ENCODE results near the gene ATP12A.

DNA sequence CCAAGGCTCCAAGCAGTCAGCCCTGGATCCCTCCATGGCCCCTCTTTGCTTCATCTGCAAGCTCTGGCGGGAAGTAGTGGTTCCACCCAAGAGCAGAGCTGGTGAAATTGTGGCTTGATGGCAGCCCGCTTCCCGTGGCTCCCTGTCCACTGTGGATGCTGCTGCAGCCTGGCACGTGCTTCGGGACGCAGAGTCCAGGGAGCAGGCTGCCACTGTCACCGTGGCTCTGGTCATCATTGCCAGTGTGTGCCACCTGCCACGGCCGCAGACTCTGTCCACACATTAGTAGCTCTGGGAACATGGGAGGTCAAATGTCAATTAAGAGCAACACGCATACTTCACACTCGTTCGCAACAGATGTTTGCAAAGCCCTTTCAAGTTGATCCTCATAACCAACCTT lies 43.0 kb downstream of the ATP12A start:
- TF ChIP-seq, protein P1, sequence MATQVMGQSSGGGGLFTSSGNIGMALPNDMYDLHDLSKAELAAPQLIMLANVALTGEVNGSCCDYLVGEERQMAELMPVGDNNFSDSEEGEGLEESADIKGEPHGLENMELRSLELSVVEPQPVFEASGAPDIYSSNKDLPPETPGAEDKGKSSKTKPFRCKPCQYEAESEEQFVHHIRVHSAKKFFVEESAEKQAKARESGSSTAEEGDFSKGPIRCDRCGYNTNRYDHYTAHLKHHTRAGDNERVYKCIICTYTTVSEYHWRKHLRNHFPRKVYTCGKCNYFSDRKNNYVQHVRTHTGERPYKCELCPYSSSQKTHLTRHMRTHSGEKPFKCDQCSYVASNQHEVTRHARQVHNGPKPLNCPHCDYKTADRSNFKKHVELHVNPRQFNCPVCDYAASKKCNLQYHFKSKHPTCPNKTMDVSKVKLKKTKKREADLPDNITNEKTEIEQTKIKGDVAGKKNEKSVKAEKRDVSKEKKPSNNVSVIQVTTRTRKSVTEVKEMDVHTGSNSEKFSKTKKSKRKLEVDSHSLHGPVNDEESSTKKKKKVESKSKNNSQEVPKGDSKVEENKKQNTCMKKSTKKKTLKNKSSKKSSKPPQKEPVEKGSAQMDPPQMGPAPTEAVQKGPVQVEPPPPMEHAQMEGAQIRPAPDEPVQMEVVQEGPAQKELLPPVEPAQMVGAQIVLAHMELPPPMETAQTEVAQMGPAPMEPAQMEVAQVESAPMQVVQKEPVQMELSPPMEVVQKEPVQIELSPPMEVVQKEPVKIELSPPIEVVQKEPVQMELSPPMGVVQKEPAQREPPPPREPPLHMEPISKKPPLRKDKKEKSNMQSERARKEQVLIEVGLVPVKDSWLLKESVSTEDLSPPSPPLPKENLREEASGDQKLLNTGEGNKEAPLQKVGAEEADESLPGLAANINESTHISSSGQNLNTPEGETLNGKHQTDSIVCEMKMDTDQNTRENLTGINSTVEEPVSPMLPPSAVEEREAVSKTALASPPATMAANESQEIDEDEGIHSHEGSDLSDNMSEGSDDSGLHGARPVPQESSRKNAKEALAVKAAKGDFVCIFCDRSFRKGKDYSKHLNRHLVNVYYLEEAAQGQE (IDR thresholded peaks at IDR 0.05; ENCODE audit: insufficient read depth in 1 of 2, low read depth in 2 of 2, low read length in 1 of 2), result no peak
- TF ChIP-seq SIN3A (IDR thresholded peaks at IDR 0.05; ENCODE audit: borderline replicate concordance, insufficient read depth, low read depth, low read length), result no peak
